OCI-LY7 (cell line): ENCODE data around the gene KAT2B. TPM values are rescaled to one million over a fixed set of nuclear protein-coding genes. Genes with fewer than 3 reads are reported as not detected.
A peak's percentile ranks its signal among the peaks of the same experiment; 100 is the strongest.

Source experiments
- BruUV-seq: library from RNA; stranded (reverse); fragments of 400-500 nt; replicated peaks from 2 replicates; lab custom pipeline; 2021; lab: Mats Ljungman, UMichigan
- CTCF ChIA-PET: fragments of 300-600 bp; sonication (Branson Sonifier 250); formaldehyde crosslinking; loops from one replicate; lab custom pipeline; 2022; ENCODE audit warnings: antibody characterized with exemption; ENCODE audit not compliant: unreplicated experiment; lab: Charles Lee
- POLR2A ChIA-PET: fragments of 300-600 bp; sonication (Branson Sonifier 250); formaldehyde crosslinking; loops from one replicate; lab custom pipeline; 2022; ENCODE audit warnings: antibody characterized with exemption; lab: Charles Lee
- DNase-seq: peaks from one replicate; pipeline ENCODE4 v3.0.0-alpha.2; 2015; ENCODE audit warnings: low spot score
- H2AFZ ChIP-seq: fragments of 200-600 bp; sonication (generic), shearing (Covaris generic); 2 replicates; pipeline ENCODE4 v1.6.1; 2014; ENCODE audit warnings: mild to moderate bottlenecking, antibody characterized with exemption, low read length, moderate library complexity
- H3K27ac ChIP-seq: fragments of 200-600 bp; sonication (generic); 2 replicates; pipeline ENCODE4 v1.5.1; 2014; ENCODE audit warnings: mixed run types, low read depth, mild to moderate bottlenecking, moderate library complexity, low read length, inconsistent platforms; ENCODE audit not compliant: poor library complexity, severe bottlenecking
- H3K36me3 ChIP-seq: fragments of 200-600 bp; sonication (generic); 2 replicates; pipeline ENCODE4 v1.6.1; 2014; ENCODE audit warnings: mild to moderate bottlenecking, antibody characterized with exemption, low read length, moderate library complexity, mixed read lengths; ENCODE audit not compliant: insufficient read depth
- H3K4me1 ChIP-seq: fragments of 200-600 bp; sonication (generic); 2 replicates; pipeline ENCODE4 v1.5.1; 2014; ENCODE audit warnings: mild to moderate bottlenecking, low read length; ENCODE audit not compliant: insufficient read depth, poor library complexity, severe bottlenecking
- H3K4me2 ChIP-seq: fragments of 200-600 bp; sonication (generic); 2 replicates; pipeline ENCODE4 v1.6.1; 2014; ENCODE audit warnings: mild to moderate bottlenecking, low read length
- H3K4me3 ChIP-seq: fragments of 200-600 bp; sonication (generic); 2 replicates; pipeline ENCODE4 v1.5.1; 2014; ENCODE audit warnings: mild to moderate bottlenecking, low read depth, low read length; ENCODE audit not compliant: poor library complexity, severe bottlenecking
- H3K79me2 ChIP-seq: fragments of 200-600 bp; sonication (generic); 2 replicates; pipeline ENCODE4 v1.6.1; 2016; ENCODE audit warnings: low read depth, mild to moderate bottlenecking, low read length, moderate library complexity, mixed read lengths; ENCODE audit not compliant: insufficient read depth
- H3K9me2 ChIP-seq: fragments of 200-600 bp; sonication (generic); 2 replicates; pipeline ENCODE4 v1.6.1; 2016; ENCODE audit warnings: mild to moderate bottlenecking, low read length, mixed read lengths; ENCODE audit not compliant: insufficient read depth
- H3K9me3 ChIP-seq: fragments of 200-600 bp; sonication (generic); 2 replicates; pipeline ENCODE4 v1.6.1; 2014; ENCODE audit warnings: mild to moderate bottlenecking, mixed run types, low read length, mixed read lengths
- H4K20me1 ChIP-seq: fragments of 200-600 bp; sonication (generic); 2 replicates; pipeline ENCODE4 v1.6.1; 2014; ENCODE audit warnings: mild to moderate bottlenecking, antibody characterized with exemption, low read length, moderate library complexity, mixed read lengths; ENCODE audit not compliant: insufficient read depth
- CTCF ChIP-seq: fragments of 200-600 bp; sonication (generic); conservative IDR thresholded peaks from 2 replicates; pipeline ENCODE4 v1.5.1; 2014; ENCODE audit warnings: mild to moderate bottlenecking, antibody characterized with exemption, low read length, moderate library complexity, mixed read lengths
- EZH2phosphoT487 ChIP-seq: fragments of 200-600 bp; sonication (generic); IDR thresholded peaks from 2 replicates; pipeline ENCODE4 v1.6.1; 2018; ENCODE audit warnings: low read depth, borderline replicate concordance, mild to moderate bottlenecking, mixed run types, antibody characterized with exemption, low read length, moderate library complexity, mixed read lengths
- intact Hi-C: fragments of 100-400 bp; cut with micrococcal nuclease; formaldehyde crosslinking; loops from one replicate; pipeline ENCODE4 v1.10.0; 2022; ENCODE audit not compliant: unreplicated experiment
- total RNA-seq, 2 experiments: library from RNA; depleted of rRNA in 1 of 2; stranded (reverse); fragments of >200 nt in 1 of 2; shearing (Covaris generic) in 1 of 2; gene quantifications; 2 replicates each; pipeline ENCODE4 v1.2.3, GENCODE V29; 2014 to 2022

KAT2B gene
- total RNA-seq, 2 experiments from 2014 or later = 24.2 to 32.9 TPM

GRCh38 chr3:20038699-20039465, 1.4 kb upstream of the KAT2B start:
- H3K27ac ChIP-seq = peak overlapping the region; percentile 93
- H3K4me1 ChIP-seq = peaks cover 41% of the 10 kb centered on the region
- POLR2A ChIA-PET = interaction anchor here (0.6 to 2.2 kb wide), 8 partner anchors 12 to 291 kb away, joined by 3 to 22 read pairs (median 3); partner anchors contain the start of gene SGO1
- no peaks in the 10 kb centered on the region for H3K36me3 ChIP-seq
- CTCF ChIA-PET = interaction anchor here (1.2 kb wide), 1 partner anchor 12 kb away, joined by 4 read pairs; no protein-coding TSS in a partner anchor
- peak overlapping the region; percentile 93 for H2AFZ ChIP-seq
- intact Hi-C loops = loop anchor here (1.0 to 5.0 kb wide), 2 partner anchors 147 to 692 kb away; partner anchors contain the start of gene SGO1
- DNase-seq = peak; percentile 35
- H3K9me3 ChIP-seq = no peaks in the 10 kb centered on the region
- H3K79me2 ChIP-seq = peaks cover 24% of the 10 kb centered on the region
- H3K4me3 ChIP-seq = peak overlapping the region; percentile 94
- H3K9me2 ChIP-seq = no peaks in the 10 kb centered on the region
- peaks cover 7% of the 10 kb centered on the region; the same call in 1 of the 2 replicates for H4K20me1 ChIP-seq
- no peak for TF ChIP-seq EZH2phosphoT487
- no peak for TF ChIP-seq CTCF
- TSS peak; percentile 96 for BruUV-seq
- peak overlapping the region; percentile 92 for H3K4me2 ChIP-seq

DNA sequence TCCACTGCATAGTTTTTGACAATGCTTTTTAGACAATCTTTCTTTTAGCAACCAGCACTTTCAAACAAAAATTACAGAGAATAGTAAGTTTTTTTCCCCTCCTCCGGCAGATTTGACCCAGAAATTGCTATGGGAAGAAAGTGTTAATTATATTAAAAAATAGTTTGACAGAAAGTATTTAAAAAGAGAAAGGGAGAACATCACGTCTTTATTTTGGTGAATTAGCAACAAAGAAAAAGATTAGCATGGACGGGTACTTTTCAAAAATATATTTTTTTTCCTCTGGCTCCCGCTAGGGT, 831 bp upstream of the KAT2B start:
- no peaks in the 10 kb centered on the region for H3K36me3 ChIP-seq
- DNase-seq = no peak
- intact Hi-C loops = loop anchor here (1.0 to 5.0 kb wide), 2 partner anchors 147 to 692 kb away; partner anchors contain the start of gene SGO1
- peak overlapping the region; percentile 93 for H2AFZ ChIP-seq
- peaks cover 7% of the 10 kb centered on the region; the same call in 1 of the 2 replicates for H4K20me1 ChIP-seq
- H3K27ac ChIP-seq = peak overlapping the region; percentile 93
- ChIA-PET POLR2A (interaction anchor here (0.8 to 2.2 kb wide), 2 partner anchors 13 to 147 kb away, joined by 3 to 22 read pairs; partner anchors contain the start of gene SGO1), CTCF (no interaction called here)
- BruUV-seq = no TSS peak
- no peaks in the 10 kb centered on the region for H3K9me3 ChIP-seq
- peak overlapping the region; percentile 92 for H3K4me2 ChIP-seq
- H3K9me2 ChIP-seq = no peaks in the 10 kb centered on the region
- peaks cover 29% of the 10 kb centered on the region for H3K79me2 ChIP-seq
- peaks cover 46% of the 10 kb centered on the region for H3K4me1 ChIP-seq
- peak overlapping the region; percentile 94 for H3K4me3 ChIP-seq
- TF ChIP-seq CTCF (no peak), EZH2phosphoT487 (no peak)
